ENCODE data around the gene ZBTB7C. TPM values are rescaled to one million over a fixed set of nuclear protein-coding genes. Genes with fewer than 3 reads are reported as not detected.

Gene ZBTB7C
- total RNA-seq, 1 donor from 2014 or later, result 1.1 TPM

DNA sequence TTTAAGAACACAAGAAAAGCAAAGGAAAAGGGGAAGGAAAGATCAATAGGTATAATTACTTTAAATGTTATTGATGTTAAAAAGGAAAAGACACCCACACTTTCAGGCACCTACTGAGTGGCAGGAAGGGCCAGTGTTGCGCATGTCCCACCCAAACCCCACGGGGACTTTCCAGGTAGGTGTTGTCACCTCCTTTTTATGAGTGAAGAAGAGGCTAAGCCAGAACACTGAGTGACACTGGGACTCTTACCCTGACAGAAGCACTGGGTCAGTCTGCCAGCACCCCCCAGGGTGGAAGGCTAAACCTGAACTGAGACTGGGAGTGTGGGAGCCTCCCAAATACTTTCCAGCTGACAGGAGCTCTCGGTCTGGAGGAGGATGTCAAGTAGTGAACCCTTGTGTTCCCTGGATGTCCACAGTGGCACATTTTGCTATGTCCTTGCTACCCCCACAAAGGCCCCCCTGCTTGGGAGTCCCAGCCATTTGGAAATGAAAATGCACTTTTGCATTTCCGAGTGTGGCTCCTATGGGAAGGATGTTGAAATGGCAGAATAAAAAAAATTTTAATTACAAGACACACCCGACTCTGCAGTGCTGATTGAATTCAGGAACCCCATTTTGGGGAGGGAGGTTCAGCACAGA, 387.8 kb downstream of the ZBTB7C start:
- Histone ChIP-seq H3K4me3 (ENCODE audit: low read depth, low read length) (no peak overlapping the region), H3K27me3 (ENCODE audit: control insufficient read depth, insufficient read depth, low read length) (peaks cover 3% of the 10 kb centered on the region), H3K36me3 (ENCODE audit: control insufficient read depth, insufficient read depth, low read length) (no peaks in the 10 kb centered on the region)
- TF ChIP-seq CTCF (IDR thresholded peaks at IDR 0.05; ENCODE audit: insufficient read depth, low read length, poor library complexity, severe bottlenecking), result no peak
- DNase-seq (ENCODE audit: low read depth), result no peak

- H3K4me3 ChIP-seq (ENCODE audit: low read depth, low read length), result no peak overlapping the region
- H3K36me3 ChIP-seq (ENCODE audit: control insufficient read depth, insufficient read depth, low read length), result no peaks in the 10 kb centered on the region
- TF ChIP-seq CTCF (IDR thresholded peaks at IDR 0.05; ENCODE audit: insufficient read depth, low read length, poor library complexity, severe bottlenecking), result no peak
- no peak for DNase-seq (ENCODE audit: low read depth)
- peaks cover 3% of the 10 kb centered on the region for H3K27me3 ChIP-seq (ENCODE audit: control insufficient read depth, insufficient read depth, low read length)
Observed at GRCh38 chr18:48020337-48021250, 388.6 kb downstream of the ZBTB7C start.

DNA sequence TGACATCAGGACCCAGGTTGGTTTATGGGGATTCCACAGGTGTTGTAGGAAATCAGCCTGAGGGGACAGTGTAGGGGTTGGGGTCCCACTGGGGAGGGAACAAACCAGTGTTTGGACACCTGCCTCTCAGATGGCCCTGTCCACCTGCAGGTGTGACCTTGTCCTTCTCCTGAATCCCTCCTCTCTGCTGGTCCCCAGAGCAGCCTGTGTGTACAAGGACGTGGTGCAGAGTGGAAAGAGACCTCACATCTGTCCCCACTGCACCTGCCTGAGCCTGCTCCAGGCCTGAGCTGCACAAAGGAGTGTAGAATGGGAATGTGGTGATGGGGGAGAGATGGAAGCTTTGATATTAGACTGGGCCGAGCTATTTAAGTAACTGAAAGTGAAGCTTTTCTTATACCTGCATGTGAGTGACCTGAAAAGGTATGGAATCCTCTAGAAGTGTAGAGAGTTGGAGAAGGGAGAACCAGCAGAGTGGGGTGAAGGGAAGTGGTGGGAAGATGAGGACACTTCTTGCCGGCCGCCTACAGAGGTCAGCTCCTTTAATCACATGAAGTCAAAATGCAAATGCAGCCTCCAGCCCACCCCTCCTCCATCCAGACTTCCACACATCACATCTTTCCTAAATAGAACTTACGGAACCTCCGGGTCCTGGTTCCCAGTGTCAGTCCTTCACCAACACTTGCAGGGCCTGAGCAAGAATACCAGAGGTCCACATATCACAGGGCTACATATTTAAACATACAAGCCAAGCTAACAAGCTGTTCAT, 389.4 kb downstream of the ZBTB7C start:
- peaks cover 3% of the 10 kb centered on the region for H3K27me3 ChIP-seq (ENCODE audit: control insufficient read depth, insufficient read depth, low read length)
- no peak overlapping the region for H3K4me3 ChIP-seq (ENCODE audit: low read depth, low read length)
- TF ChIP-seq CTCF (IDR thresholded peaks at IDR 0.05; ENCODE audit: insufficient read depth, low read length, poor library complexity, severe bottlenecking), result no peak
- no peak for DNase-seq (ENCODE audit: low read depth)
- no peaks in the 10 kb centered on the region for H3K36me3 ChIP-seq (ENCODE audit: control insufficient read depth, insufficient read depth, low read length)

GRCh38 chr18:48018851-48019250, 390.3 kb downstream of the ZBTB7C start:
- Histone ChIP-seq H3K4me3 (ENCODE audit: low read depth, low read length) (no peak overlapping the region), H3K27me3 (ENCODE audit: control insufficient read depth, insufficient read depth, low read length) (peaks cover 3% of the 10 kb centered on the region), H3K36me3 (ENCODE audit: control insufficient read depth, insufficient read depth, low read length) (no peaks in the 10 kb centered on the region)
- no peak for TF ChIP-seq CTCF (IDR thresholded peaks at IDR 0.05; ENCODE audit: insufficient read depth, low read length, poor library complexity, severe bottlenecking)
- DNase-seq (ENCODE audit: low read depth), result no peak

DNA sequence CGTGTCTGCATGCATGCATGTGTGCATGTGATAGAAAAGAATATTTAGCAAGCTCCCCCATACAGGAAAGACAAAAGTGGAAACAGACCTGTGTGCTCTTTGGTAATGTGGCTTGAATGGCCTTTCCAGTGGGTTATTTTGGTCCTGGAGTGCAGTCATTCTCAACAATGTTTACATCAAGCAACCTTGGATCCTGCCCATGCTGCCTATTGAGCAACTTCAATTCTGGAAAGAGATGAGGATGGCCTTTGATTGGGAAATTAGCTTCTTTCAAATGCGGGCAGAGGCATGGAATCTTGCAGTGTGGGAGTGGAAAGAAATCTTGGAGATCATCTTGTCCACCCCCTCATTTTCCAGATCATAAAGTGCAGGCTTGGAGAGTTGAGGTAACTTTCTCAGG, 391.5 kb downstream of the ZBTB7C start:
- TF ChIP-seq CTCF (IDR thresholded peaks at IDR 0.05; ENCODE audit: insufficient read depth, low read length, poor library complexity, severe bottlenecking), result no peak
- no peak for DNase-seq (ENCODE audit: low read depth)
- peaks cover 3% of the 10 kb centered on the region for H3K27me3 ChIP-seq (ENCODE audit: control insufficient read depth, insufficient read depth, low read length)
- H3K36me3 ChIP-seq (ENCODE audit: control insufficient read depth, insufficient read depth, low read length), result no peaks in the 10 kb centered on the region
- no peak overlapping the region for H3K4me3 ChIP-seq (ENCODE audit: low read depth, low read length)

All from kidney epithelial cell (primary cell).